ENCODE data around the gene ABTB2. TPM values are rescaled to one million over a fixed set of nuclear protein-coding genes. Genes with fewer than 3 reads are reported as not detected.

ABTB2 gene
- total and polyA plus RNA-seq, 2 experiments from 2014 or later = 12.4 to 14.3 TPM

DNA sequence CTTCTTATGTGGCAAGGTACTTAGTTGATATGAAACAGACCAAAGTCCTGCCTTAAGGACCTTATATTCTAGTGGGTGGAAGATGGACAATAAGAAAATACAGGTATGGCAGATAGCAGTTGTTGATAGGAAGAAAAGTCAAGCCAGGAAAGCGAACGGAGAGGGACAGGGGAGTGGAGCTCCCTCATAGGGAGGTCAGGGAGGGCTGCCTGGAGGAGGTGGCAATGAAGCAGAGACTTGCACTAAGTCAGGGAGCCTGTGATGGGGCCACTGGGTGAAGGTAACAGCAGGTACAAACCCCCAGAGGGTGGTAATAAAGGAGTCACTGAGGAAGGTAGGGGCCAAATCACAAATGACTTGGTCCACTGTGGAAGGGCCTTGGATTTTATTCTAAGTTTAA lies 65.3 kb downstream of the ABTB2 start:
- TF ChIP-seq EZH2phosphoT487 (IDR thresholded peaks at IDR 0.05; ENCODE audit: low read depth, severe bottlenecking, unreplicated experiment) (no peak), EZH2 (IDR thresholded peaks at IDR 0.05; ENCODE audit: borderline replicate concordance) (no peak)
- TF ChIP-seq, protein P1, sequence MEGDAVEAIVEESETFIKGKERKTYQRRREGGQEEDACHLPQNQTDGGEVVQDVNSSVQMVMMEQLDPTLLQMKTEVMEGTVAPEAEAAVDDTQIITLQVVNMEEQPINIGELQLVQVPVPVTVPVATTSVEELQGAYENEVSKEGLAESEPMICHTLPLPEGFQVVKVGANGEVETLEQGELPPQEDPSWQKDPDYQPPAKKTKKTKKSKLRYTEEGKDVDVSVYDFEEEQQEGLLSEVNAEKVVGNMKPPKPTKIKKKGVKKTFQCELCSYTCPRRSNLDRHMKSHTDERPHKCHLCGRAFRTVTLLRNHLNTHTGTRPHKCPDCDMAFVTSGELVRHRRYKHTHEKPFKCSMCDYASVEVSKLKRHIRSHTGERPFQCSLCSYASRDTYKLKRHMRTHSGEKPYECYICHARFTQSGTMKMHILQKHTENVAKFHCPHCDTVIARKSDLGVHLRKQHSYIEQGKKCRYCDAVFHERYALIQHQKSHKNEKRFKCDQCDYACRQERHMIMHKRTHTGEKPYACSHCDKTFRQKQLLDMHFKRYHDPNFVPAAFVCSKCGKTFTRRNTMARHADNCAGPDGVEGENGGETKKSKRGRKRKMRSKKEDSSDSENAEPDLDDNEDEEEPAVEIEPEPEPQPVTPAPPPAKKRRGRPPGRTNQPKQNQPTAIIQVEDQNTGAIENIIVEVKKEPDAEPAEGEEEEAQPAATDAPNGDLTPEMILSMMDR (IDR thresholded peaks at IDR 0.05; ENCODE audit: poor library complexity) = no peak
- H3K36me3 ChIP-seq (replicated peaks; ENCODE audit: insufficient read depth, low read depth) = no peaks in the 10 kb centered on the region
- H3K79me2 ChIP-seq = peaks cover 39% of the 10 kb centered on the region
- H2AFZ ChIP-seq = no peak overlapping the region
- H3K9me3 ChIP-seq (ENCODE audit: low read depth) = no peaks in the 10 kb centered on the region
- 48% methylated on average over 2 of the region's 2 CpGs for WGBS (ENCODE audit: low lambda C conversion rate, missing lambda C conversion rate)
- DNase-seq (ENCODE audit: low spot score) = no peak
- no peaks in the 10 kb centered on the region for H3K9me2 ChIP-seq (replicated peaks; ENCODE audit: insufficient read depth)
- H3K4me3 ChIP-seq = no peak overlapping the region
- H4K20me1 ChIP-seq (ENCODE audit: insufficient read depth, poor library complexity, severe bottlenecking) = peaks cover 16% of the 10 kb centered on the region
- H3K27ac ChIP-seq = no peak overlapping the region
- H3K27me3 ChIP-seq = no peaks in the 10 kb centered on the region
- H3K4me2 ChIP-seq = no peak overlapping the region
- no peaks in the 10 kb centered on the region for H3K4me1 ChIP-seq (ENCODE audit: insufficient read depth)

DNA sequence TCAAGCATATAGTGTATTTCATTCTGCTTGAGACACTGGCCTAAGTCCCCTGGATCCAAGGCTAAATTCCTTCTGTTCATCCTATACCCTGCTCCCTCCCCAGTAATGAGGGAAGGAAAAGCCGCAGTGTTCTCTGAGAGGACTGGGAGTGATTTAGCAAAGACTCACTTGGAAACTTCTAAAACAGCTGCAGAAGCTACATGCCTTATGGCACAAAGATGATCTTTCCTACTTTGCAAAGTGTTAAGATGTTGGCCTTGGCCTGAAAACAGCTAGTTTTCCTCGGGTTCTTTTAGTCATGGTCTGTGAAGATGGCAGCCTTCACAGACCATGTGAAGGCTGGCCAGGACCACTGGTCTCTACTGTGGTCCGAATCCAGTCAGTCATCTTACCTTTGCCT lies 65.7 kb downstream of the ABTB2 start:
- Histone ChIP-seq H2AFZ (no peak overlapping the region), H3K27me3 (no peaks in the 10 kb centered on the region), H4K20me1 (ENCODE audit: insufficient read depth, poor library complexity, severe bottlenecking) (peaks cover 16% of the 10 kb centered on the region), H3K27ac (no peak overlapping the region), H3K4me3 (no peak overlapping the region), H3K9me3 (ENCODE audit: low read depth) (no peaks in the 10 kb centered on the region), H3K36me3 (replicated peaks; ENCODE audit: insufficient read depth, low read depth) (no peaks in the 10 kb centered on the region), H3K79me2 (peaks cover 38% of the 10 kb centered on the region), H3K4me1 (ENCODE audit: insufficient read depth) (no peaks in the 10 kb centered on the region), H3K4me2 (no peak overlapping the region), H3K9me2 (replicated peaks; ENCODE audit: insufficient read depth) (no peaks in the 10 kb centered on the region)
- 94% methylated on average over 3 of the region's 3 CpGs for WGBS (ENCODE audit: low lambda C conversion rate, missing lambda C conversion rate)
- DNase-seq (ENCODE audit: low spot score) = no peak
- no peak for TF ChIP-seq EZH2phosphoT487 (IDR thresholded peaks at IDR 0.05; ENCODE audit: low read depth, severe bottlenecking, unreplicated experiment)
- TF ChIP-seq, protein P1 (IDR thresholded peaks at IDR 0.05; ENCODE audit: poor library complexity) = no peak
- TF ChIP-seq EZH2 (IDR thresholded peaks at IDR 0.05; ENCODE audit: borderline replicate concordance) = no peak

- no peaks in the 10 kb centered on the region for H3K36me3 ChIP-seq (replicated peaks; ENCODE audit: insufficient read depth, low read depth)
- 7% methylated on average over 1 of the region's 1 CpG for WGBS (ENCODE audit: low lambda C conversion rate, missing lambda C conversion rate)
Measured at GRCh38 chr11:34290926-34291325, 66.9 kb downstream of the ABTB2 start.

More at GRCh38 chr11:34290926-34291325, 66.9 kb downstream of the ABTB2 start:
- no peaks in the 10 kb centered on the region for H3K9me3 ChIP-seq (ENCODE audit: low read depth)
- no peaks in the 10 kb centered on the region for H3K4me1 ChIP-seq (ENCODE audit: insufficient read depth)
- H2AFZ ChIP-seq = no peak overlapping the region
- H3K9me2 ChIP-seq (replicated peaks; ENCODE audit: insufficient read depth) = no peaks in the 10 kb centered on the region
- no peaks in the 10 kb centered on the region for H3K27me3 ChIP-seq
- no peak for DNase-seq (ENCODE audit: low spot score)
- H3K27ac ChIP-seq = no peak overlapping the region
- H3K79me2 ChIP-seq = peaks cover 33% of the 10 kb centered on the region
- no peak overlapping the region for H3K4me3 ChIP-seq
- TF ChIP-seq EZH2 (IDR thresholded peaks at IDR 0.05; ENCODE audit: borderline replicate concordance) = no peak
- TF ChIP-seq EZH2phosphoT487 (IDR thresholded peaks at IDR 0.05; ENCODE audit: low read depth, severe bottlenecking, unreplicated experiment) = no peak
- TF ChIP-seq, protein P1 (IDR thresholded peaks at IDR 0.05; ENCODE audit: poor library complexity) = no peak
- H4K20me1 ChIP-seq (ENCODE audit: insufficient read depth, poor library complexity, severe bottlenecking) = peaks cover 11% of the 10 kb centered on the region
- no peak overlapping the region for H3K4me2 ChIP-seq
